Stimulated activated CD8-positive, alpha-beta memory T cell treated with anti-CD3 and anti-CD28 coated beads, Interleukin-2, amount 100 ng/mL, for 48 hours (primary cell): Measurements from ENCODE around the gene BMPR1A.
"Not testable (repeated sequence)": the region's sequence is repeated elsewhere in the genome, so short reads cannot be mapped to it uniquely, and the experiment has no call there.

Experiments
- DNase-seq, 2 donors: peaks; one replicate each; pipeline ENCODE4 v3.0.0-alpha.2; 2020; ENCODE audit warnings: low read depth in 2 of 2

BMPR1A gene

DNA sequence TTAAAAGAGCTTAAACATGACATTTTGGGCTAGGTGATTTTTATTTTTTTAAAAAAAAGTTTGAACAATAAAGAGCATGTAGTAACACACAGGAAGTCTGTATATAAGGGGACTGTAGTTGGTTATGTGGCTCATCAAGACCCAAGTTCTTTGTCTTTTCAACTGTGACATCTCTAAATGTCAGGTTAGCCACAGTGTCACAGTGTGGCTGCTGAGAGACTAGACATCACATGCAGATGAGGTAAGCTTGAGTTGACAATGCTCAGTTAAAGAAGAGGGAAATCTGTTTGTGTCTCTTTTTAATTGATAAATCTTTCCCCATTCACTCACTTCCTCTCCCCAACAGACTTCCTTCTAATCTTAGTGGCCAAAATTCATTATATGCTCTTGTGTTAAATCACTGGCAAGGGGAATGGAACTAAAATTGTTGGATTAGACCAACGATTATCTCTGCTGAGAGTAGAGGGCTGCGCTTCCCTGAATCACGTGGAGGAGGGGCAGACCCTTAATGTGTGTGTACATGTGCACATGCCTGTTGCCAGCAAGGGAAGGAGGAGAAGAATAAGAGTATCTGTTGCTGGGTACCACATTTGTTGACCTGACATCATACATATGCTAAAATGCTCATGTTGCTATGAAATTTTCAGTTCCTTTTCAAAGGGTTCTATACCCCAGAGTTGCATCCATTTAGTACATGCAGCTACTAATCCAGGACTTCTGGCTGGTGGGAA is 122.7 kb downstream of the BMPR1A start:
- no peak for DNase-seq

DNA sequence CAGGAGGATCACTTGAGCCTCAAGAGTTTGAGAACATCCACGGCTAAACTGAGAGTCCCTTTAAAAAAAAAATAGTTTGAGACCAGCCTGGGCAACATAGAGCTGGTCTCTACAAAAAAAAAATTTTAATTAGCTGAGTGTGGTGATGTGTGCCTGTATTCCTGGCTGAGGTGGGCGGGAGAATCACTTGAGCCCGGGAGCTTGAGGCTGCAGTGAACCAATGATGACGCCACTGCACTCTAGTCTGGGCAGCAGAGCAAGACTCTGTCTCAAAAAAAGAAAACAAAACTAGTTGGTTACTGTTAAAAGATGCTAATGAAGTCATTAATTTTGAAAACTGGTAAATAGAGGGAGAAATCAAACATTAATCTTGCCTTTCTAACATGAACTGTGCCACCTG is 124.6 kb downstream of the BMPR1A start:
- DNase-seq, result no peak

DNA sequence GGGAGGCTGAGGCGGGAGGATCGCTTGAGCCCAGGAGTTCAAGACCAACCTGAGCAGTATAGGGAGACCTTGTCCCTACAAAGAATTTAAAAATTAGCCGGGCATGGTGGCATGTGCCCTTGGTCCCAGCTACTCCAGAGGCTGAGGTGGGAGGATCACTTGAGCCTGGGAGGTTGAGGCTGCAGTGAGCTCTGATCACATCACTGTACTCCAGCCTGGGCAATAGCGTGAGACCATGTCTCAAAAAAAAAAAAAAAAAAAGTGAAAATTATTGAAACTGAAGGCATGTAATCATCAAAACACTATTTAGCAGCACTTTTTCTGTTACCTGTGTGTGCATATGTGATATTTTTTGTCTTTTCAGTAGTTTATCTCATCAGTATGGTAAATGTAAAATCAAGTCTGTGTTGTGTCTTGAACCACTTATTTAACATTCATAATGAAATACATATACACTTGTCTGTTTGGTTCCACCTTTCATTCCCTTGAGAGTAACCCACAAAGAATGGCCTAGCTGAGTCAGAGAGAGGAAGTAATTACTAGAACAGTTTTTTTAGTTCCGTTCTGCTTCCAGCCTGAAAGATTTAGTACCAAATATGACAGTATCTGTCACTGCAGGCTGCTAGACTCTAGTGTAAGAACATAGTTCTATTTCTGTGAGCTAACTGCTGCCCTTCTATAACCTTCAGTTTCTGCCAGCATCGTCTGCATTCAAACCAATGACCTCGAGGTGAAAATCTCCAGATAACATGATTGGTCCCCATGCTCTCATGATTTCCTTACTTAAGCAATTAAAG is 132.4 kb downstream of the BMPR1A start:
- no peak for DNase-seq

DNA sequence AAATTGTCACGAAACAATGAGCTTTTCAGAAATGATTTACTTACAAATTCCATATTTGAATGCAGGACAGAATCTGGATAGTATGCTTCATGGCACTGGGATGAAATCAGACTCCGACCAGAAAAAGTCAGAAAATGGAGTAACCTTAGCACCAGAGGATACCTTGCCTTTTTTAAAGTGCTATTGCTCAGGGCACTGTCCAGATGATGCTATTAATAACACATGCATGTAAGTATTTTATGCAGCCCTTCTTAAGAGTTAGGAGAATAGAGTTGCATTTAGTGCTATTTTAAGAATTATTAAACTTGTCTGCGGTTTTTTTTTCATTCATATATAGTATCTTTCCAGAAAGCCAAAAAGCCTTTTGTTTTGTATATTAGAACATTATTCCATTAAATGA is 133.6 kb downstream of the BMPR1A start:
- no peak for DNase-seq

DNA sequence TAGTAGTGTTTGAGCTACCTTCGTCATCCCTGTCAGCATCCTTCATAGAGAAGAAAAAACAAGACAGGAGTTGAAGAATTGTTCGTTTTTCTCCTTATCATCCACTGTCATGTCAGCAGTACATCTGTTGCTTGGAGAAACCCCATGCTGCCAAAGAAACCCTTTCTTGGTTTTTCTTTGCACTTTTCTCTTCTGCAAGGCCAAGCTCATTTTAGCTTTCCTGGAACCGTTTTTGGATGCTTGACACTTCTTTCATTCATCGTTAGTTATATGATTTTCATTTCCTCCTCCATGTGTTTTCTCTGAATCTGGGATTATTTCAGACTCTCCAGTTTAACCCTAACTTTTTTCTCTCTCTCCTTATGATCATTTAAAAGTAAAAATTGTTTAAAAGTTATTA is 142.1 kb downstream of the BMPR1A start:
- DNase-seq, result no peak

DNA sequence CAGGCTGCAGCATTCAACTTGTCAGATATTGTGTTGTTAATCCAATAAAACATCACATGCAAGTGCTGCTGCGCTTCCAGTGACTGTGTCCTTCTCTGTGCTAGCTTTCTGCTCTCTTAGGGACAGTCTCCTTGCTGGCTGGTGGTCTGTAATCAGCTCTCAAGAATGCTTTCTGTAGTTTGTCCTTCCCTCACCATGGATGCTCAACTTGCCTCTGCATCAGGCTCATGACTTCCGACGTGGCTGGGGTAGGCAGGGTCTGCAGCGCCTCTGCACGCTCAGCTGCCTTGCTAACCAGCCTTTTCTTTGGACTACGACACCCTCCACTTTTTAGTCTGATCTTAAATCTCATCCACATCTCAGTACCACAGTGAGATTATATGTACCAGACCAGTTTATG is 142.7 kb downstream of the BMPR1A start:
- DNase-seq, result no peak

DNA sequence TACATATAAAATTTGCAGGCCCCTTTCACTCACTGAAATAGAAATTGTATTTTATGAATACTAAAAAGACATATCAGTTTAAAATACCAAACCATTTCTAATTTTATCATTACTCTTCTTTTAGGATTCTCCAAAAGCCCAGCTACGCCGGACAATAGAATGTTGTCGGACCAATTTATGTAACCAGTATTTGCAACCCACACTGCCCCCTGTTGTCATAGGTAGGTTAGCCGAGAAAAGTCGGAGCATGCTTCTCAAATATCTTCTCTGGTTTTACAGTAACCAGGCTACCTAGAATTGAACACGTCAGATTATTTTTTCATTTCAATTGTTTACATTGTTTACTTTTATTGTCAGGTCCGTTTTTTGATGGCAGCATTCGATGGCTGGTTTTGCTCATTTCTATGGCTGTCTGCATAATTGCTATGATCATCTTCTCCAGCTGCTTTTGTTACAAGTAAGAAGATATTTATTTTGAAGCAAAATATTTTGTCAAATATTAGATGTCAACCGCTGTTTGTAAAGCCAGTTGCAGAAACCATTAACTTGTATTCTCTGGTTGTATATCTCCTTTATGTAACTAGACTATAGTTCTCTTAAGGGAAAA is 143.4 kb downstream of the BMPR1A start:
- peak in 1 of 2 donors; percentile 8 for DNase-seq

DNA sequence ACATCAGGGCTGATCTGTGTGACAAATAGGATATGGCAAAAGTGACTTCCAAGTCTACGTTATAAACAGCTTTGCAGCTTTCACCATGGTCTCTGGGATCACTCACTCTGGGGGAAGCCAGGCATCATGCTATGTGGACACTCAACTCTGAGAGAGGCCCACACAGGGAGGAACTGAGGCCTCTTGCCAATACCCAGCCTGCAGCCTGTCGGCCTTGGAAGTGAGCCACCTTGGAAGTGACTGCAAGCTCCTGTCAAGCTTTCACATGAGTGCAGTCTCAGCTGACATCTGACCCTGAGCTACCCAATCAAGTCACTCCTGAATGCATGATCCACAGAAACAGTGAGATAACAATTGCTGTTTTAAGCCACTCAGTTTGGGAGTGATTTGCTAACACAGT is 144.5 kb downstream of the BMPR1A start:
- DNase-seq, result no peak

DNA sequence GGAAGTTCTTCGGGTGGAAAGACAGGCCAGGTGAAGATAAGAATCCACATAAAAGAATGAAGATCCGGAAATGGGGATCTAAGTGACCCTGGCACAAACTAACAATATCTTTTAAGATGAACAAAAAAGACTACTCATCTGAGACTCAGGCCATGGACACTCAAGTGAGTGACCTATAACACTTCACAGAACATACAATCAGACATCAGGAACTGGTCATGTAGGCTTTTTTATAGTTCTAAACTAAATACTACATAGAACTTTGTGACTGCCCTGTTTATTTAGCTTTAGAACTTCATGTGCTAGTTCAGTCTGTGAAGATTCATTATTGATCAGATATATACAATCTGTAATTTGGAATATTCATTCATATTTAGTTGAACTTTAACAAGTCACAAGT is 148.2 kb downstream of the BMPR1A start:
- no peak for DNase-seq

DNA sequence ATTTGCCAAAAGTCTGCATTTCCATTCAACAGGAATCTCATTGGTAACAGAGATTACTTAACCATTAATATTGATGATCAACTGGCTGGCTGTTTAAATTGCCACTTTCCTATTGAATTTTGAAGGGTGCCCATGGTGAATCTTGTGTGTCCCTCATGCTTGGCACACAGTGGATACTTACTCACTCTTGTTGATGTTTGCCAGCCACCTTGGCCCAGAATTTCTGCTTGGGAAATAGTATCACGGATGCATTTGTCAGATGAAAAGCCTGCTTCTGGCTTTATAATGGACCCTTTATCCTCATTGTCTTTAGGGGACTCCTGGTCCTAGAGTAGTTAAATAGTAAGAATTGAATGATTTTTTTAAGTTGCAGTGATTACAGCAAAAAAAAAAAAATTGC is 149.0 kb downstream of the BMPR1A start:
- no peak for DNase-seq

DNA sequence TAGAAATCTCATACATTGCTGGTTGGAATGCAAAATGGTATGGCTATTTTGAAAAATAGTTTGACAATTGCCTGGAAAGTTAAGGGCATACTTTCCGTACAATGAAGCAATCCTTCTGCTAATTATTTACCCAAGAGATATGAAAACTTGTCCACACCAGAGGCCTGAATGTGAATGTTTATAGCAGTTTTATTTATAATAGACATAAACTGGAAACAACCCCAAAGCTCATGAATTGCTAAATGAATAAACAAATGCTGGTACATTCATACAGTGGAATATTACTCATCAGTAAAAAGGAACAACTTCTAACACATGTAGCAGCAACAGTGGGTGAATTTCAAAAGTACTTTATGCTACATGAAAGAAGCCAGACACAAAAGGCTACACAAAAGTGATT is 158.3 kb downstream of the BMPR1A start:
- no peak for DNase-seq

DNA sequence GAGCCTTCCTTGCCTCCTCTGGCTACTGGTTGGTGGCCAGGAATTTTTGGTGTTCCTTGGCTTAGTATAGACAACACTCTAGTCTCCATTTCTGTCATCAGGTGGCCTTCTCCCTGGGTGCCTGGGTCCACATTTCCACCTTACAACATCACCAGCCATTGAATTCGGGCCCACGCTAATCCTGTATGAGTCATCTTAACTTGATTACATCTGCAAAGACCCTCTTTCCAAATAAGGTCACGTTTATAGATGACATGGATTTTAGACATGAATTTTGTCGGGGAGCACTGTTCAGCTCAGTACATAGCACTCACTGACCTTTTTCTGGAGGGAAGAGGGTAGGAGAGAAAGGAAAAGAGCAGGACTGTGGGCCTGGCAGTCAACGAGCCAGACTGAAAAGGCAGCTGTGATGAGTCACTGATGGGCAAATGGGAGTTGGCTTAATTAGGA is 161.6 kb downstream of the BMPR1A start:
- DNase-seq, result no peak

DNA sequence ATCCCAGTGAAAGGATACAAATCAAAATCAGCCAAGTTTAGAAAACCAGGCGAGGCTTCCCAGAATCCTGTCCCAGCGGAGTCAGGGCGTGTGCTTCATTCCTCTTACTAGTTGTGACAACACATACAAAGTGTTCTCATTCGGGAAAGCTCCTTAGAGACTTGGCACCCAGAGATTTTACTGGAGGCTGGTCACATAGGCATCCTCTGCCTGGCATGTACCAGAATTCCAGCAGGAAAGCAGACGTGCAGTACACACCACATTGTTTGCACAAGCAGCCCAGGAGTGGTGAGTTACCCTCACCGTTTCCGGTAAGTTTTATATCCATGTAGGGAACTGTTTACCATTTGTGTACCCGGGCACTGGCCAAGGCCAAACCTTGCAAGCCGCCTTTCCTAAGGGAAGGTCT is 166.1 kb downstream of the BMPR1A start:
- DNase-seq, result no peak

DNA sequence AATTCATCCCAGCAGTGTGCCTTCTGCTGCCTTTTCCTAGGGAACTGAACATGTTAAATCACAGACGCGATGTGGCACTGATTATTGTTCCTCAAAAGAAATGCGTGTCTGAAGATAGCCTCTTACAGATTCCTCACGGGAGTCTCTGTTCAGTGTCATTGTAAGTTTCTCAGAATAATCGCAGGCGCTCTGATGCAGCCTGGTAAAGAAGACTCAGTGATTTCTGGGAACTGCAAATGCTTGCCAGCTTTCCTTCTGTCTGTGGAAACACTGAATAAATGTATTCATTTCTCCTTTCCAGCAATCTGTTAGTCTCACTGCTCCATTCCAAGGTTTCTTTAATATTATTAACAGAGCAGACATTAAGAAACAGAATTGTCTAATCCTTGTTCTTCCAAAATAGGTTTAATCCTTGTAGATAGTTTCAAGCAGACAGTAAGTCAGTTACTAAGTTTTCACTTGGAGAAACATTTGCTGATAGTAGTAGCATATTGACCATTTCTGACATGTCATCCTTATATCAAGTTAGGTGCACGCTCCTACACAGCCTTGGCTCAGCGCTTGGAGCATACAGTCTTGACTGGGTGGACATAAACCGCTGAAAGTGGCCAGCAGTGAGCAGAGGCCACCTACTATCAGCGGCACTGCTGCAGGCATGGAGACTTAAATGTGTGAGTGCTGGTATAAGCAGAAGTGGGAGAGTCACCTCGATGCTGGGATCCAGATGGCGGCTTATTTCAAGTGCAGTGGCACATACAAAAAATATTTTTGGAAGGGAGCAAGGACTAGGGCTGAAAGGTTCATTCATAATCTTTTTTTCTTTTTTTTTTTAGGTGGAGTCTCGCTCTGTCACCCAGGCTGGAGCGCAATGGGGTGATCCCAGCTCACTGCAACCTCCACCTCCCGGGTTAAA is 173.3 kb downstream of the BMPR1A start:
- no peak for DNase-seq

DNA sequence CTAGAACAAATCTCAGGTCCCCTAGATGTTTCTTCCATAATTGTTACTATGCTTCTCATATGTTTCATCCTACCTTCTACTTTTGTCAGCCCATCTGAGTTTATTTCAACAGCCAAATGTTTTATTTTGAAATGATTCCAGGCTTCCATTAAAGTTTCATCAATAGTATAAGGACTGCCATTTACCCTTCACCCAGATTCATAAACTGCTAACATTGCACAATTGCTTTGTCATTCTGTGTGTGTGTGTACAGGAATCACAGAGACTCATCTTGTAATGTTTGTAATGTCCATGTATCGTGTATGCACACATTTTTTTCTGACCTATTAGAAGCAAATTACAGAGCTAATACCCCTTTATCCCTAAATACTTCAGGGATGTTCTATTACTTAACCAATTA is 175.5 kb downstream of the BMPR1A start:
- no peak for DNase-seq

DNA sequence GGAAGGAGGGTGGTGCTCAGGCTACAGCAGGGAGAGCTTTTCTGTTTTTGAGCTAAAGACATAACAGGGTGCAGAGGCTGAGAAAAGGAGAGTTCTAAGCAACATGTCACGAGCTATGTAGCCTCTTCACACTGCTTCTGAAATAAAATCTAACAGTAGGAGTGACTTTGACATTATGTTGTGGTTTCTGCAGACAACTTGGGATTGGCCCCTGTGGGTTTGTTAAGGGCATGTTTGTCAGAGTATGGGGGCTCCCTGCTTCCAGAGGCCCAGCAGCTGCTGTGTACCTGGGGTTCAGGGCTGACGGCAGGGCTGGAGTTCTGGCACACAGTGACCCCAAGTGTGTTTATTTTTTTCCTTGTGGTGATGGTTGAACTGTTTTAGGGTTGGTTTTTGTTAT is 176.3 kb downstream of the BMPR1A start:
- DNase-seq, result no peak

DNA sequence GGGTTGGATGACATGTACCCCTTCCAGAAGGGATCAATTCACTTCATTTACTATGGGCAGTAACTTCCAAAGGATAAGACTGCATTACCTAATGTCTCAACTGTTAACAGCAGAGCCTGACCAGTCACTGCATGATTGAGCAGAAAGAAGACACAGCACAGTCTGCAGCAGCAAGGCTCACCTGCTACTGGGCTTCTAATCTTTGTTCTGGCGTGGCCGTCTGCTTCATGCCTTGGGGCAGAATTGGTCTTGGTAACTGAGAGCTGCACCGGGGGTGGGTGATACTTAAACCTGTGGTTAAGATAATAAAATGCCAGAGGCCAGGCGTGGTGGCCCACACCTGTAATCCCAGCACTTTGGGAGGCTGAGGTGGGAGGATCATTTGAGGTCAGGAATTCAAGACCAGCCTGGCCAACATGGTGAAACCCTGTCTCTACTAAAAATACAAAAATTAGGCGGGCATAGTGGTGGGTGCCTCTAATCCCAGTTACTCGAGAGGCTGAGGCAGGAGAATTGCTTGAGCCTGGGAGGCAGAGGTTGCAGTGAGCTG is 177.8 kb downstream of the BMPR1A start:
- DNase-seq, result not testable (repeated sequence)

DNA sequence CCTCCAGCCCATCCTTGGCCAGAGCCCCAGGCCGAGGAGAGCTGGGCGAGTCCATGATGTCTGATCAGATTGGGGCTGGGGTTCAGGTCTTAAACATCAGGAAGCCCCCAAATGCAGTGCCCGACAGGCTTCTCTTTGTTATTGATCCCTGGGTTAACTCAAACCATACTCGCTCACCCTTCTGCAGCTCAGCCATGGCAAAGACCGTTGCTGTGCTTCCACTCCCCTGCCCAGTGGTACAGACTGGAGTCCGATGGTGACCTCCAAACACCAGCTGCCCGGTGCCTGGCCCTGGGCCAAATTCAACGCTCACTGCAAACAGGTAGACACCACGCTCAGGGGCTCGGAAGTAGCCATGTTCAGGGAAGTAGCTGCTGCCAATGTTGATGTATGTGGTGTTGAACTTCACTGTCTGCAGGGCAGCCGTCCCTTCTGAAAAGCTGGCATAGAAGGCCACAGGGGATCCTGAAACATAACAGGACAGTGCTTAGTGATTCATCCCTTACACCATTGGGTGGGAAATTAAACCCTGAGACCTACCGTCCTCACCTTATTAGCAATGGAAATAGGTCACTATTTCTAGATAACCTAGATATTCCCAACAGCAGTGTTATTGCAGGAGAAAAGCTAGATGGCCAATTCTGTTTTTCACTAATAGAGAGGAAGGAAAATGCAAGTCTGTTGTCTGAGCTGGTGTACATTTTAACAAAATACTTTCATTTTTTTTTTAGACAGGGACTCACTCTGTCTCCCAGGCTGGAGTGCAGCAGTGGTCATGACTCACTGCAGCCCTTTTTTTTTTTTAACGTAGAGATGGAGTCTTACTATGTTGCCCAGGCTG is 180.5 kb downstream of the BMPR1A start:
- no peak for DNase-seq

DNA sequence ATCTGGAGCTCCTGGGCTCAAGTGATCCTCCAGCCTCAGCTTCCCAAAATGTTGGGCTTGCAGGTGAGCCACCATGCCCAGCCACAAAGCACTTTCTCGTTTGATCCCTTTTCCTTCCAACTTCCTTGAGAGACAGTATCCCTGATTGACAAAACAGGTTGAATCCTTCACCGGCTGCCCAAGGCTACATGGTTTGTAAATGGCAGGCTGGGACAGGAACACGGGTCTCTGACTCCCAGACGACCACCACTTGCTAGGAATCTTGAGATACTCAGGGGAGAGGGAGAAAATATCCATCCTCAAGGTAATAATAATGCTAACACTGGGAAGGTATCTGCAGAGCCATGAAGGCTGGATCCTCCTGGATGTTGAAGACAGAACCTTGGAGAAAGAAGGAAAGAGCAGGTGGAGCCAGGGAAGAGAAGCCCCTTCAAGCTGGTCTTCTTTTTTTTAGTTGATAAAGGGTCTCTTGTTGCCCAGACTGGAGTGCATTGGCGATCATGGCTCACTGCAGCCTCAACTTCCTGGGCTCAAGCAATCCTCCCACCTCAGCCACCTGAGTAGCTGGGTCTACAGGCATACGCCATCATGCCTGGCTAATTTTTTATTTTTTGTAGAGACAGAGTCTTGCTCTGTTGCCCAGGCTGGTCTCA is 181.2 kb downstream of the BMPR1A start:
- DNase-seq, result no peak

DNA sequence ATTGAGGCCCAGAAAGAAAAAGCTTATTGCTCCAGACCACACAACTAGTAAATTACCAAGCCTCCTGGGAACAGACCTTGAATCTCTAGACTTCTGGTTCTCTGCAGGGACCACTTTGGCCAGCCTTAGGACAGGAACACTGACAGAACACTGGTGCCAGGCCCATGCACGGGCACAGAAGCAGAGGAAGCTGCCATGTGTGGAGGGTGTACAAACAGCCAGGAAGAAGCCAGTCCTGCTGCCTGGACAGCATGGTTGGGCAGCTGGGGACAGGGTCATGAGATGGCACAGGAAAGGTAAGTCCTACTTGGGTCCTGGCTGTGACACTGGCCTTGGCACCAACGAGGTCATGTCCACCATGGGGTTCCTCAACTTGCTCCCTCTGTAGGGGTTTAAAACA is 181.8 kb downstream of the BMPR1A start:
- no peak for DNase-seq
